Measurements from ENCODE around the gene SERPINF2. TPM values are rescaled to one million over a fixed set of nuclear protein-coding genes. Genes with fewer than 3 reads are reported as not detected.

The SERPINF2 gene
- total RNA-seq, 1 experiment from 2014 or later: 0.68 TPM

DNA sequence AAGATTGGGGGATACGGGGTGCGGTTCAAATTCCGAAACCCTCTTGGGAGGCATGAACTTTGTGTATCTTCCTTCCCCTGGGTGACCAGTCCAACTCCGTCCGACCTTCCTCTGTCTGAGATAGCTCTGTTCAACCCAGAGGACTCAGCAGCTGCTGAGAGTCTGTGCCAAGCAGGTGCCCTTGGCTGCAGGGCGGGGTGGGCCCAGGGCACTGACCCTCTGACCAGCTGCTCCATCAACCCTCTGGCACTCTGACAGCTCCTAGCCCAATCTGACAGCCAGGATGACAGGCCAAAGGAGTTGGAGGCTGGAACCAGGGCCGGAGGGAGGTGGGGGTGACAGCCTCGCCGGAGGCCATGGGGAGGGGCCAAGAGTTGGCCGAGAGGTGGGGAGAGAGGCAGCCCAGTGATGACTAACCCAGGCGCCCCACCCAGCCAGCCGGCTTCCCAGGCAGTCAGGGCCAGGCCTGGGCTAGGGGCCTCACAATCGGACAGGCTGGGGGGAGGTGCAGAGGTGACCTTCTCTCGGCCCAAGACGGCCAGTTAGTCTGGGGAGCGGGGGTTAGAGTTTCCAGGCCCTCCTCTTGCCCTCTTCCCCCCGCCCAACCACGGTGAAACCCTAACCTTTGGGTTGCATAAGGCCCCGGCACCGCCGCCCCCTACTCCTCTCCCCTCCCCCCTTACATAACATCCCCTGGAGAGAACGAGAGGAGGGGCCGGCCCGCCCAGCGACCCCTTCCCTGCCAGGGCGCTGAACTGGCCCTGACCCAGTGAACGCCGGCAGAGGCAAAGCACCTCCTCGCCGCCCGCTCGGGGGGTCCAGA lies 27.5 kb upstream of the SERPINF2 start:
- Mint-ChIP-seq H3K27me3 (ENCODE audit: low read depth) (no peaks in the 10 kb centered on the region; the same call in 1 of the 2 replicates), H3K36me3 (ENCODE audit: insufficient read depth in 1 of 3, low read depth in 3 of 3) (peaks cover 0 to 13% (median 2%) of the 10 kb centered on the region in 3 experiments; a peak in 3 of 7 replicates), H3K4me1 (peaks cover 37 to 40% of the 10 kb centered on the region in 2 experiments), H3K4me3 (peak overlapping the region; percentile 88 to 94), H3K27ac (peak overlapping the region; percentile 63 to 90 (median 72); a peak in 4 of 7 replicates), H3K9me3 (no peaks in the 10 kb centered on the region; a peak in 1 of 5 replicates)
- no peak overlapping the region for H2BK15ac ChIP-seq (ENCODE audit: low read depth, low read length)
- no peak overlapping the region for H2AFZ ChIP-seq (ENCODE audit: low read length)
- no peaks in the 10 kb centered on the region for H3K9me3 ChIP-seq (ENCODE audit: control insufficient read depth, low read depth, low read length)
- no peak overlapping the region for H3K23ac ChIP-seq (ENCODE audit: insufficient read length, low read depth, low read length)
- H3K4me1 ChIP-seq (ENCODE audit: insufficient read depth, low read length): peaks cover 2% of the 10 kb centered on the region; the same call in 1 of the 2 replicates
- no peak overlapping the region for H3K27ac ChIP-seq (ENCODE audit: insufficient read length, low read depth, low read length)
- no peak overlapping the region for H3T11ph ChIP-seq (ENCODE audit: low read length)
- H3K56ac ChIP-seq (ENCODE audit: insufficient read length, low read depth, low read length): no peak overlapping the region
- H3K9ac ChIP-seq (ENCODE audit: extremely low read depth, insufficient read length, low read length): no peak overlapping the region
- H4K20me1 ChIP-seq (ENCODE audit: control insufficient read depth, insufficient read depth, insufficient read length): no peaks in the 10 kb centered on the region
- peak; percentile 86 for DNase-seq
- no peak overlapping the region for H2BK20ac ChIP-seq (ENCODE audit: low read depth, low read length, poor library complexity, severe bottlenecking)
- H3K4ac ChIP-seq (ENCODE audit: low read depth, low read length): no peak overlapping the region
- no peak overlapping the region for H2BK5ac ChIP-seq (ENCODE audit: insufficient read length, low read length)
- no peak overlapping the region for H2BK12ac ChIP-seq (ENCODE audit: insufficient read length, low read depth, low read length)
- no peak for TF ChIP-seq CTCF (conservative IDR thresholded peaks at IDR 0.05)
- H3K14ac ChIP-seq (ENCODE audit: insufficient read depth, low read length): no peak overlapping the region
- H3K23me2 ChIP-seq (ENCODE audit: insufficient read length, low read depth, low read length, poor library complexity, severe bottlenecking): peaks cover 31% of the 10 kb centered on the region
- H3K79me1 ChIP-seq (ENCODE audit: insufficient read depth, low read depth, low read length, poor library complexity, severe bottlenecking): no peaks in the 10 kb centered on the region
- no peak overlapping the region for H4K8ac ChIP-seq (replicated peaks; ENCODE audit: insufficient read length, low read depth, low read length)
- no peaks in the 10 kb centered on the region for H3K79me2 ChIP-seq (ENCODE audit: insufficient read depth, low read length)
- peak overlapping the region; percentile 65 for H3K4me2 ChIP-seq (ENCODE audit: insufficient read depth, insufficient read length, low read length)
- H2AK5ac ChIP-seq (ENCODE audit: insufficient read length, low read length): no peak overlapping the region
- H4K91ac ChIP-seq (ENCODE audit: insufficient read length, low read depth, low read length): no peak overlapping the region
- no CpG with 5 or more reads among the region's 32 CpGs for WGBS (ENCODE audit: extremely low coverage, insufficient read length, low lambda C conversion rate)
- no peak overlapping the region for H3K18ac ChIP-seq (ENCODE audit: insufficient read length, low read depth, low read length)
- H4K5ac ChIP-seq (ENCODE audit: insufficient read length, low read depth, low read length): no peak overlapping the region
- H3K27me3 ChIP-seq (ENCODE audit: insufficient read depth, low read length): no peaks in the 10 kb centered on the region
- no peak overlapping the region for H2BK120ac ChIP-seq (ENCODE audit: low read depth, low read length, poor library complexity, severe bottlenecking)
